ENCODE measurements around the gene OCSTAMP.

DNA sequence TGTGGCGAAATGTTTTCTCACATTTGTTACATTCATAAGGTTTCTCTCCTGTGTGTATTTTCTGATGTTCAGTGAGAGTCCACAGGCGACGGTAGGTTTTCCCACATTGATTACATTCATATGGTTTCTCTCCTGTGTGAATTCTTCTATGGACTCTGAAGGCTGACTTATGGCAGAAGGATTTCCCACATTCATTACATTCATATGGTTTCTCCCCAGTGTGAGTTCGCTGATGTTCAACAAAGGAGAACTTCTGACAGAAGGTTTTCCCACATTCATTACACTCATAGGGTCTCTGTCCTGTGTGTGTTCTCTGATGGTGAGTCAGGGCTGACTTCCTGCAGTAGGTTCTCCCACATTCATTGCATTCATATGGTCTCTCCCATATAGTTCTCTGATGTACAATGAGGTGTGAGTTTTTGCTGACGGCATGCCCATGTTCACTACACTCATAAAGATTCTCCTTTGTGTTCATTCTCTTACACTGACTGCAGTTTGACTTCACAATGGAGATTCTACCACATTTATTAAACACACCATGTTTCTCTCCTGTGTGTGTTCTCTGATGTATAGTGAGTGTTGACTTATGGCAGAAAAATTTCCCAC is 49.0 kb downstream of the OCSTAMP start:
- TF ChIP-seq, protein P1, sequence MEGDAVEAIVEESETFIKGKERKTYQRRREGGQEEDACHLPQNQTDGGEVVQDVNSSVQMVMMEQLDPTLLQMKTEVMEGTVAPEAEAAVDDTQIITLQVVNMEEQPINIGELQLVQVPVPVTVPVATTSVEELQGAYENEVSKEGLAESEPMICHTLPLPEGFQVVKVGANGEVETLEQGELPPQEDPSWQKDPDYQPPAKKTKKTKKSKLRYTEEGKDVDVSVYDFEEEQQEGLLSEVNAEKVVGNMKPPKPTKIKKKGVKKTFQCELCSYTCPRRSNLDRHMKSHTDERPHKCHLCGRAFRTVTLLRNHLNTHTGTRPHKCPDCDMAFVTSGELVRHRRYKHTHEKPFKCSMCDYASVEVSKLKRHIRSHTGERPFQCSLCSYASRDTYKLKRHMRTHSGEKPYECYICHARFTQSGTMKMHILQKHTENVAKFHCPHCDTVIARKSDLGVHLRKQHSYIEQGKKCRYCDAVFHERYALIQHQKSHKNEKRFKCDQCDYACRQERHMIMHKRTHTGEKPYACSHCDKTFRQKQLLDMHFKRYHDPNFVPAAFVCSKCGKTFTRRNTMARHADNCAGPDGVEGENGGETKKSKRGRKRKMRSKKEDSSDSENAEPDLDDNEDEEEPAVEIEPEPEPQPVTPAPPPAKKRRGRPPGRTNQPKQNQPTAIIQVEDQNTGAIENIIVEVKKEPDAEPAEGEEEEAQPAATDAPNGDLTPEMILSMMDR (IDR thresholded peaks at IDR 0.05), result no peak
- TF ChIP-seq POLR2AphosphoS5 (IDR thresholded peaks at IDR 0.05), result no peak
